Osteoblast (primary cell): Measurements from ENCODE around the gene CEACAM16. TPM values are rescaled to one million over a fixed set of nuclear protein-coding genes. Genes with fewer than 3 reads are reported as not detected.

Experiments
- DNase-seq: peaks from one replicate; pipeline ENCODE4 v3.0.0; 2011; ENCODE audit warnings: low spot score, mixed read lengths; ENCODE audit not compliant: insufficient read length; ENCODE audit errors: missing footprints
- H2AFZ ChIP-seq: 2 replicates; pipeline ENCODE4 v1.6.0; 2011; ENCODE audit warnings: mild to moderate bottlenecking, low read length
- H3K27ac ChIP-seq: 2 replicates; pipeline ENCODE4 v1.5.1; 2011; ENCODE audit warnings: mild to moderate bottlenecking, low read depth, low read length, moderate library complexity
- H3K27me3 ChIP-seq: 2 replicates; pipeline ENCODE4 v1.6.0; 2012; ENCODE audit warnings: mild to moderate bottlenecking, control low read depth, inconsistent platforms, low read length, moderate library complexity; ENCODE audit not compliant: insufficient read depth
- H3K36me3 ChIP-seq: 2 replicates; pipeline ENCODE4 v1.5.1; 2011; ENCODE audit warnings: mild to moderate bottlenecking, low read length, control low read depth, moderate library complexity; ENCODE audit not compliant: insufficient read depth
- H3K4me1 ChIP-seq: 2 replicates; pipeline ENCODE4 v1.5.1; 2011; ENCODE audit warnings: mild to moderate bottlenecking, low read length, control low read depth, moderate library complexity; ENCODE audit not compliant: insufficient read depth
- H3K4me2 ChIP-seq: 2 replicates; pipeline ENCODE4 v1.6.0; 2011; ENCODE audit warnings: mild to moderate bottlenecking, low read length; ENCODE audit not compliant: insufficient read depth
- H3K4me3 ChIP-seq: fragments of 200-600 bp; sonication (generic); 3 replicates; pipeline ENCODE4 v1.5.1; 2012; ENCODE audit warnings: mild to moderate bottlenecking, low read length, inconsistent platforms; ENCODE audit not compliant: insufficient read depth
- H3K79me2 ChIP-seq: 2 replicates; pipeline ENCODE4 v1.6.0; 2012; ENCODE audit warnings: mild to moderate bottlenecking, low read length, control low read depth, inconsistent platforms; ENCODE audit not compliant: insufficient read depth
- H3K9me3 ChIP-seq: 2 replicates; pipeline ENCODE4 v1.5.1; 2011; ENCODE audit warnings: low read depth, low read length, control low read depth
- H4K20me1 ChIP-seq: 2 replicates; pipeline ENCODE4 v1.6.0; 2012; ENCODE audit warnings: mild to moderate bottlenecking, low read length, control low read depth; ENCODE audit not compliant: insufficient read depth
- total RNA-seq: library from RNA; depleted of rRNA; stranded (reverse); fragments of >200 nt; gene quantifications from 2 replicates; pipeline ENCODE4 v1.2.3, GENCODE V29; 2012
- TF ChIP-seq, protein P1 (sequence below): IDR thresholded peaks from 2 replicates; pipeline ENCODE4 v1.5.1; 2011; ENCODE audit warnings: mild to moderate bottlenecking, low read depth, low read length, moderate library complexity; ENCODE audit errors: extremely low read depth

CEACAM16 gene, protein sequence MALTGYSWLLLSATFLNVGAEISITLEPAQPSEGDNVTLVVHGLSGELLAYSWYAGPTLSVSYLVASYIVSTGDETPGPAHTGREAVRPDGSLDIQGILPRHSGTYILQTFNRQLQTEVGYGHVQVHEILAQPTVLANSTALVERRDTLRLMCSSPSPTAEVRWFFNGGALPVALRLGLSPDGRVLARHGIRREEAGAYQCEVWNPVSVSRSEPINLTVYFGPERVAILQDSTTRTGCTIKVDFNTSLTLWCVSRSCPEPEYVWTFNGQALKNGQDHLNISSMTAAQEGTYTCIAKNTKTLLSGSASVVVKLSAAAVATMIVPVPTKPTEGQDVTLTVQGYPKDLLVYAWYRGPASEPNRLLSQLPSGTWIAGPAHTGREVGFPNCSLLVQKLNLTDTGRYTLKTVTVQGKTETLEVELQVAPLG
- under 0.01 TPM in 1 of 2 replicates, not detected in the other for total RNA-seq

DNA sequence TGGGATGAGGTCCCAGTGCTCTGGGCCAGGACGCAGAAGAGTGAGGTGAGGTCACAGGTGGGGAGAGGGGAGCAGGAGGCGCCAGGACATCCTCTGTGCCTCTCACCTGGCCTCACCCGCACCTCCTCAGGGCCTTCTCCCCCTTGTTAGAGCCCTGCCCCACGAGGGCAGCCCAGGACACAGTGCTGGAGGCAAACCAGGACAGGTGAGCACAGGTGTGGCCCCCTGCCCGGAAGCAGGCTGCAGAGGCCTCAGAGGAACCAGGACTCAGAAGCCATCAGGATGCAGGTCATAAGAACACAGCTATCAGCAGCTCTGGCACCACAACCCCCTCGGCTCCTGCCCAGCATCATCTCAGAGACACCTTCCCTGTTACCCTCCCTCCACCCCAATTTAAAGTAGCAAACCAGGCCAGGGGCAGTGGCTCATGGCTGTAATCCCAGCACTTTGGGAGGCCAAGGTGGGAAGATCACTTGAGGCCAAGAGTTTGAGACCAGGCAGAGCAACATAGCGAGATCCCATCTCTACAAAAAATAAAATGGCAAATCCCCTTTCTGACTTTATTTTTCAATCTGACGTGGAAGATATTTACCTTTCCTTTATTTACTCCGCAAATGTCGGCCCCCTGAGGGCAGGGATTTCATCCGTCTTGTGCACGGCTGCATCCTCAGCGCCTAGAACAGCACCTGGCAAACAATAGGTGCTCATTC, at the start of gene CEACAM16:
TSS of gene CEACAM16 (plus strand) at position 660 of the 710 bp plus-strand sequence. CDS start 2,306 bp downstream, outside the sequence.
- no peak for DNase-seq
- Histone ChIP-seq H2AFZ (no peak within 1 kb of the TSS), H3K9me3 (no peaks in the 10 kb centered on the region), H3K36me3 (no peaks in the 10 kb centered on the region), H3K79me2 (no peaks in the 10 kb centered on the region), H4K20me1 (no peaks in the 10 kb centered on the region), H3K4me2 (no peak within 1 kb of the TSS), H3K27me3 (no peaks in the 10 kb centered on the region), H3K27ac (no peak within 1 kb of the TSS), H3K4me1 (no peaks in the 10 kb centered on the region), H3K4me3 (no peak within 1 kb of the TSS)
- TF ChIP-seq, protein P1, sequence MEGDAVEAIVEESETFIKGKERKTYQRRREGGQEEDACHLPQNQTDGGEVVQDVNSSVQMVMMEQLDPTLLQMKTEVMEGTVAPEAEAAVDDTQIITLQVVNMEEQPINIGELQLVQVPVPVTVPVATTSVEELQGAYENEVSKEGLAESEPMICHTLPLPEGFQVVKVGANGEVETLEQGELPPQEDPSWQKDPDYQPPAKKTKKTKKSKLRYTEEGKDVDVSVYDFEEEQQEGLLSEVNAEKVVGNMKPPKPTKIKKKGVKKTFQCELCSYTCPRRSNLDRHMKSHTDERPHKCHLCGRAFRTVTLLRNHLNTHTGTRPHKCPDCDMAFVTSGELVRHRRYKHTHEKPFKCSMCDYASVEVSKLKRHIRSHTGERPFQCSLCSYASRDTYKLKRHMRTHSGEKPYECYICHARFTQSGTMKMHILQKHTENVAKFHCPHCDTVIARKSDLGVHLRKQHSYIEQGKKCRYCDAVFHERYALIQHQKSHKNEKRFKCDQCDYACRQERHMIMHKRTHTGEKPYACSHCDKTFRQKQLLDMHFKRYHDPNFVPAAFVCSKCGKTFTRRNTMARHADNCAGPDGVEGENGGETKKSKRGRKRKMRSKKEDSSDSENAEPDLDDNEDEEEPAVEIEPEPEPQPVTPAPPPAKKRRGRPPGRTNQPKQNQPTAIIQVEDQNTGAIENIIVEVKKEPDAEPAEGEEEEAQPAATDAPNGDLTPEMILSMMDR = no peak

DNA sequence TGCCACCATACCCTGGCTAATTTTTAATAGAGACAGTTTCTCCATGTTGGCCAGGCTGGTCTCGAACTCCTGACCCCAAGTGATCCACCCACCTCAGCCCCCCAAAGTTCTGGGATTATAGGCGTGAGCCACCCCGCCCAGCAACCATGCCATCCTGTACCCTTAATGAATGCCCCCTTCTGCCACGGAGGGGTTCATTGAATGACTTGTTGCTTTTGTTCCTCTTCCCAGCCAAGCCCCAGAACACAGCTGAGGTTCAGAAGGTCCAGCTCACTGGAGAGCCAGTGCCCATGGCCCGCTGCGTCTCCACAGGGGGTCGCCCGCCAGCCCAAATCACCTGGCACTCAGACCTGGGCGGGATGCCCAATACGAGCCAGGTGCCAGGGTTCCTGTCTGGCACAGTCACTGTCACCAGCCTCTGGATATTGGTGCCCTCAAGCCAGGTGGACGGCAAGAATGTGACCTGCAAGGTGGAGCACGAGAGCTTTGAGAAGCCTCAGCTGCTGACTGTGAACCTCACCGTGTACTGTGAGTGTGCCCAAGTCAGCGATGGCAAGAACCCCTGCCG, 49.3 kb upstream of the CEACAM16 start:
- H3K79me2 ChIP-seq = peaks cover 71% of the 10 kb centered on the region
- no peak for DNase-seq

DNA sequence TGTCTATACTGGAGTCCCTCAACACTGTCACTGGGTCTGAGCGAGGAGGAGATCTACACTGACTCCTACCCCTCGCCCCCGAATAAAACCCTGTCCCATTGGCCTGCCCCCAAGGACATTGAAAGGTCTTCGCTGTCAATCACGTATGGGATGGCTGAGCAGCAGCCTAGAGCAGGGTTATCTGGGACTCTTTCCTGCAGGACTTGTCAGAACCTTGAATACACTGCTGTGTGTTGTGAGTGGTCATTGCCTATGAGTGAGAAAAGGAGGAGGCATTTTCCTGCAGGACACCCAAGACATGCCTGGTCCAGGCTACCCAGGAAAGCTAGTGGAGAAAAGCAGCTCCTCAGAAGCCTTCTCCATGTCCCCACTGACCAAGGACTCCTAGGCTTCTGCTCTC, 45.6 kb upstream of the CEACAM16 start:
- TF ChIP-seq, protein P1 = no peak
- Histone ChIP-seq H2AFZ (no peak overlapping the region), H3K4me2 (no peak overlapping the region), H3K36me3 (peaks cover 92% of the 10 kb centered on the region), H3K4me1 (peaks cover 6% of the 10 kb centered on the region), H4K20me1 (peaks cover 28% of the 10 kb centered on the region), H3K27ac (no peak overlapping the region), H3K27me3 (no peaks in the 10 kb centered on the region), H3K4me3 (no peak overlapping the region), H3K9me3 (no peaks in the 10 kb centered on the region), H3K79me2 (peaks cover 45% of the 10 kb centered on the region)
- DNase-seq = no peak

More for the DNA sequence above, 49.3 kb upstream of the CEACAM16 start:
- Histone ChIP-seq H3K4me2 (no peak overlapping the region), H3K36me3 (peaks cover 76% of the 10 kb centered on the region), H3K9me3 (no peaks in the 10 kb centered on the region), H4K20me1 (peaks cover 44% of the 10 kb centered on the region), H3K4me3 (no peak overlapping the region), H3K27me3 (no peaks in the 10 kb centered on the region), H3K4me1 (peaks cover 17% of the 10 kb centered on the region), H3K27ac (peak overlapping the region; percentile 9), H2AFZ (no peak overlapping the region)
- TF ChIP-seq, protein P1 = no peak
